Measurements from ENCODE around the gene HBG2.

- TF ChIP-seq CTCF (conservative IDR thresholded peaks at IDR 0.05; ENCODE audit: low read depth, low read length) (no peak), MAZ (IDR thresholded peaks at IDR 0.05; ENCODE audit: borderline replicate concordance, low read depth, low read length) (no peak), POLR2A (IDR thresholded peaks at IDR 0.05; ENCODE audit: low read depth, low read length) (no peak), RFX5 (IDR thresholded peaks at IDR 0.05; ENCODE audit: low read depth, low read length) (no peak), BHLHE40 (IDR thresholded peaks at IDR 0.05; ENCODE audit: low read depth, low read length) (no peak), RAD21 (IDR thresholded peaks at IDR 0.05; ENCODE audit: low read length) (no peak), MXI1 (IDR thresholded peaks at IDR 0.05; ENCODE audit: borderline replicate concordance, low read depth, low read length) (no peak), MAFK (IDR thresholded peaks at IDR 0.05; ENCODE audit: low read depth, low read length) (no peak), SMC3 (IDR thresholded peaks at IDR 0.05; ENCODE audit: low read depth, low read length) (no peak), RCOR1 (IDR thresholded peaks at IDR 0.05; ENCODE audit: insufficient replicate concordance, low read length) (no peak), CHD1 (IDR thresholded peaks at IDR 0.05; ENCODE audit: low read depth, low read length) (no peak), USF2 (IDR thresholded peaks at IDR 0.05; ENCODE audit: low read depth, low read length) (no peak), CEBPB (IDR thresholded peaks at IDR 0.05; ENCODE audit: low read depth, low read length) (no peak)
Measured at GRCh38 chr11:5239046-5239445, 15.5 kb downstream of the HBG2 start.

Data from IMR-90 (cell line).